ENCODE measurements around the gene PDAP1.

- TF ChIP-seq ZFX (IDR thresholded peaks at IDR 0.05) (no peak), CTCF (conservative IDR thresholded peaks at IDR 0.05) (no peak)
Observed at GRCh38 chr7:99387912-99388311, 20.5 kb downstream of the PDAP1 start.
